Ovary (tissue), 3 donors: ENCODE measurements around the gene BTN3A1.

Experiments
- POLR2A ChIP-seq: fragments of 450-650 bp; IDR thresholded peaks from one replicate; pipeline ENCODE4 v1.6.1; 2017; ENCODE audit warnings: antibody characterized with exemption, mild to moderate bottlenecking, moderate library complexity
- TF ChIP-seq, protein P1 (sequence below), 3 donors: fragments of 450-650 bp in 2 of 3; fragments of 200-600 bp in 1 of 3; IDR thresholded peaks; one replicate each; pipeline versions ENCODE4 v1.5.1 to v1.8.0; 2016 to 2022; ENCODE audit warnings: antibody characterized with exemption in 3 of 3, mild to moderate bottlenecking in 1 of 3
- donor health status: DM: no; HTN: no; CAD: no.

DNA sequence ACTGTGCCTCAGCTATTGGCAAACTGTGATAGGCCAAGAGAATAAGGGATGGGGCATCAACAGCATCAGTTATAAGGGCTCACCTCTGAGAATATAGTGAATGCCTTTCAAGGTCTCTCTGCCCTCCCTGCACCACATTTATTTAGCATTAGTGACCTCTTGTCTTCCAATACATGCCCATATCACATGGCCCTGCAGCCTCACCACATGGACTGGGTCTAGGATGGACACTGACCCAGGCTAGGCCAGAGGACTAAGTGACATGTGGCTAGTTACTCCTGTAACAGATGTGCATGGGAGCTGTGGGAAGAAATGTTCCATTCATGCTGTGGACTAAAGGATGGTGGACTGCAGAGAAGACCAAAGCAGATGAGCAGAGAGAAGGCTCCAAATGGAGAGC lies 22.3 kb upstream of the BTN3A1 start:
- TF ChIP-seq, protein P1, sequence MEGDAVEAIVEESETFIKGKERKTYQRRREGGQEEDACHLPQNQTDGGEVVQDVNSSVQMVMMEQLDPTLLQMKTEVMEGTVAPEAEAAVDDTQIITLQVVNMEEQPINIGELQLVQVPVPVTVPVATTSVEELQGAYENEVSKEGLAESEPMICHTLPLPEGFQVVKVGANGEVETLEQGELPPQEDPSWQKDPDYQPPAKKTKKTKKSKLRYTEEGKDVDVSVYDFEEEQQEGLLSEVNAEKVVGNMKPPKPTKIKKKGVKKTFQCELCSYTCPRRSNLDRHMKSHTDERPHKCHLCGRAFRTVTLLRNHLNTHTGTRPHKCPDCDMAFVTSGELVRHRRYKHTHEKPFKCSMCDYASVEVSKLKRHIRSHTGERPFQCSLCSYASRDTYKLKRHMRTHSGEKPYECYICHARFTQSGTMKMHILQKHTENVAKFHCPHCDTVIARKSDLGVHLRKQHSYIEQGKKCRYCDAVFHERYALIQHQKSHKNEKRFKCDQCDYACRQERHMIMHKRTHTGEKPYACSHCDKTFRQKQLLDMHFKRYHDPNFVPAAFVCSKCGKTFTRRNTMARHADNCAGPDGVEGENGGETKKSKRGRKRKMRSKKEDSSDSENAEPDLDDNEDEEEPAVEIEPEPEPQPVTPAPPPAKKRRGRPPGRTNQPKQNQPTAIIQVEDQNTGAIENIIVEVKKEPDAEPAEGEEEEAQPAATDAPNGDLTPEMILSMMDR (IDR thresholded peaks at IDR 0.05): no peak
- TF ChIP-seq POLR2A: no peak
